ENCODE data around the gene CMPK1. TPM values are rescaled to one million over a fixed set of nuclear protein-coding genes. Genes with fewer than 3 reads are reported as not detected.

CMPK1 gene
- polyA plus RNA-seq, 1 donor (not counting 4 experiments of a cell fraction or from before 2014, with no cell fraction given): 63.8 TPM

DNA sequence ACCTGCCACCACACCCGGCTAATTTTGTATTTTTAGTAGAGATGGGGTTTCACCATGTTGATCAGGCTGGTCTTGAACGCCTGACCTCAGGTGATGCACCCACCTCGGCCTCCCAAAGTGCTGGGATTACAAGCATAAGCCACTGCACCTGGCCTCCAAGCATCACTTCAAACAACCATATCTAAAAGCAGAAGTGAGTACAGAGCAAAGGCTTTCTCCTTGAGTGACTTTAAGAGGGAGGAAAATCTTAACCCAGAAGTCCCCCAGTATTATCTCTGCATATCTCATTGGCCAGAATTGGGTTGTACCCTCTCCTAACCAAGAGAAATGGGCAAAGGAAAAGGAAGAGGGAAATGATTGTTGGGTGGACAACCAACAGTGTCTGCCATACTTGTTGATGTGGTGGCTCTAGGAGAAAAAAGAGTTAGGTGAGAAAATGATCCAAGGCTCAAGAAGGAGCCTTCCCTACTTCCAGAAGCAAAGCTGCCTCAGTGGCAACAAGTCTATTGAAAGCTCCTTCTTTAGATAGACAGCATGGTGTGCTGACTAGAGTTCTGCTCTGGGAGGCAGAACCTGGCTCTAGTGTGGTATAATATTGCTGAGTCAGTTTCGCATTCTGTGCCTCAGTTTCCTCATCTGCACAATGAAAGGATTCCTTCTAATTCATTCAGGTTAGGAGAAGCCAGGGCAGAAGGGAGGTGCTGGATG is 65.7 kb downstream of the CMPK1 start:
- H3K27me3 ChIP-seq (ENCODE audit: control insufficient read depth, extremely low read depth, insufficient read depth, low read length): peaks cover 10% of the 10 kb centered on the region
- dilution Hi-C loops (cut with MboI; ENCODE audit: extremely low pct_ligation_motif_present, low sequenced_read_pairs): no loop called here
- no peak overlapping the region for H3K27ac ChIP-seq (ENCODE audit: control insufficient read depth, insufficient read depth, low read length)

DNA sequence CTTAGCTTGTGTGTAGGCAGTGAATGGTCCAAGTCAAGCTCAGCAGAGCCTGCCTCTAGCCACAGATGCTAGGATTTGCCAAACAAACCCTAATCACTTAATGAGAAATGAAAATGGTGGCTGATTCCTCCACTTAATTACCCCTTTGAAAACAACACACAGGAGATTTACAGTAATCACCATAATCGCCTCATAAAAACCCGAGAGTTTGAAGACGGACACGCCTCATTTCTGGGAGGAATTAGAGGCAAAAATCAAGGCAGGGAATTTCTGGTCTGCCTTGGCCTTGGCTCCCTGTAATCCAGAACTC is 66.2 kb downstream of the CMPK1 start:
- no peaks in the 10 kb centered on the region for H3K9me3 ChIP-seq (ENCODE audit: control insufficient read depth, low read depth, low read length)
- H3K4me1 ChIP-seq (ENCODE audit: control insufficient read depth, extremely low read depth, insufficient read depth, low read length): no peaks in the 10 kb centered on the region
- peaks cover 10% of the 10 kb centered on the region for H3K27me3 ChIP-seq (ENCODE audit: control insufficient read depth, extremely low read depth, insufficient read depth, low read length)
- no peaks in the 10 kb centered on the region for H3K9me1 ChIP-seq (ENCODE audit: control insufficient read depth, extremely low read depth, insufficient read depth, low read length)
- no peak overlapping the region for H3K4me3 ChIP-seq (ENCODE audit: control insufficient read depth in 2 of 3, extremely low read depth in 1 of 3, insufficient read depth in 2 of 3, low read depth in 1 of 3, low read length in 3 of 3)
- no peak for TF ChIP-seq EZH2 (IDR thresholded peaks at IDR 0.05; ENCODE audit: low read length)
- TF ChIP-seq, protein P1, sequence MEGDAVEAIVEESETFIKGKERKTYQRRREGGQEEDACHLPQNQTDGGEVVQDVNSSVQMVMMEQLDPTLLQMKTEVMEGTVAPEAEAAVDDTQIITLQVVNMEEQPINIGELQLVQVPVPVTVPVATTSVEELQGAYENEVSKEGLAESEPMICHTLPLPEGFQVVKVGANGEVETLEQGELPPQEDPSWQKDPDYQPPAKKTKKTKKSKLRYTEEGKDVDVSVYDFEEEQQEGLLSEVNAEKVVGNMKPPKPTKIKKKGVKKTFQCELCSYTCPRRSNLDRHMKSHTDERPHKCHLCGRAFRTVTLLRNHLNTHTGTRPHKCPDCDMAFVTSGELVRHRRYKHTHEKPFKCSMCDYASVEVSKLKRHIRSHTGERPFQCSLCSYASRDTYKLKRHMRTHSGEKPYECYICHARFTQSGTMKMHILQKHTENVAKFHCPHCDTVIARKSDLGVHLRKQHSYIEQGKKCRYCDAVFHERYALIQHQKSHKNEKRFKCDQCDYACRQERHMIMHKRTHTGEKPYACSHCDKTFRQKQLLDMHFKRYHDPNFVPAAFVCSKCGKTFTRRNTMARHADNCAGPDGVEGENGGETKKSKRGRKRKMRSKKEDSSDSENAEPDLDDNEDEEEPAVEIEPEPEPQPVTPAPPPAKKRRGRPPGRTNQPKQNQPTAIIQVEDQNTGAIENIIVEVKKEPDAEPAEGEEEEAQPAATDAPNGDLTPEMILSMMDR (optimal IDR thresholded peaks at IDR 0.05 in 1 of 3, IDR thresholded peaks at IDR 0.05 in 1 of 3, conservative IDR thresholded peaks at IDR 0.05 in 1 of 3; ENCODE audit: extremely low read depth in 1 of 3, insufficient read depth in 2 of 3, low read length in 3 of 3): no peak
- no peaks in the 10 kb centered on the region for H3K36me3 ChIP-seq (ENCODE audit: control insufficient read depth in 2 of 2, extremely low read depth in 1 of 2, insufficient read depth in 2 of 2, low read length in 2 of 2)
- H3K9ac ChIP-seq (ENCODE audit: control insufficient read depth, extremely low read depth, insufficient read depth, low read length): no peak overlapping the region
- dilution Hi-C loops (cut with MboI; ENCODE audit: extremely low pct_ligation_motif_present, low sequenced_read_pairs): no loop called here
- no peak overlapping the region for H3K27ac ChIP-seq (ENCODE audit: control insufficient read depth, insufficient read depth, low read length)
- no peak for FAIRE-seq
- H2AFZ ChIP-seq (ENCODE audit: control insufficient read depth, low read length): no peak overlapping the region
- H4K20me1 ChIP-seq (ENCODE audit: control insufficient read depth, extremely low read depth, insufficient read depth, low read length): no peaks in the 10 kb centered on the region
- no peak for DNase-seq (ENCODE audit: low read depth, low spot score)
- H3K4me2 ChIP-seq (ENCODE audit: control insufficient read depth, extremely low read depth, insufficient read depth, low read depth, low read length): no peak overlapping the region
- no peaks in the 10 kb centered on the region for H3K79me2 ChIP-seq (ENCODE audit: control insufficient read depth, insufficient read depth, low read length)

More for the DNA sequence above, 65.7 kb downstream of the CMPK1 start:
- Histone ChIP-seq H3K4me3 (ENCODE audit: control insufficient read depth in 2 of 3, extremely low read depth in 1 of 3, insufficient read depth in 2 of 3, low read depth in 1 of 3, low read length in 3 of 3) (no peak overlapping the region), H4K20me1 (ENCODE audit: control insufficient read depth, extremely low read depth, insufficient read depth, low read length) (no peaks in the 10 kb centered on the region), H3K36me3 (ENCODE audit: control insufficient read depth in 2 of 2, extremely low read depth in 1 of 2, insufficient read depth in 2 of 2, low read length in 2 of 2) (no peaks in the 10 kb centered on the region), H3K4me2 (ENCODE audit: control insufficient read depth, extremely low read depth, insufficient read depth, low read depth, low read length) (no peak overlapping the region), H3K79me2 (ENCODE audit: control insufficient read depth, insufficient read depth, low read length) (no peaks in the 10 kb centered on the region), H3K9ac (ENCODE audit: control insufficient read depth, extremely low read depth, insufficient read depth, low read length) (no peak overlapping the region), H3K9me3 (ENCODE audit: control insufficient read depth, low read depth, low read length) (no peaks in the 10 kb centered on the region), H3K9me1 (ENCODE audit: control insufficient read depth, extremely low read depth, insufficient read depth, low read length) (no peaks in the 10 kb centered on the region), H3K4me1 (ENCODE audit: control insufficient read depth, extremely low read depth, insufficient read depth, low read length) (no peaks in the 10 kb centered on the region), H2AFZ (ENCODE audit: control insufficient read depth, low read length) (no peak overlapping the region)
- no peak for DNase-seq (ENCODE audit: low read depth, low spot score)
- TF ChIP-seq, protein P1 (optimal IDR thresholded peaks at IDR 0.05 in 1 of 3, IDR thresholded peaks at IDR 0.05 in 1 of 3, conservative IDR thresholded peaks at IDR 0.05 in 1 of 3; ENCODE audit: extremely low read depth in 1 of 3, insufficient read depth in 2 of 3, low read length in 3 of 3): no peak
- no peak for TF ChIP-seq EZH2 (IDR thresholded peaks at IDR 0.05; ENCODE audit: low read length)
- no peak for FAIRE-seq
